Upper lobe of left lung (tissue), 6 donors: ENCODE results near the gene MYO9A. TPM values are rescaled to one million over a fixed set of nuclear protein-coding genes. Genes with fewer than 3 reads are reported as not detected.

Experiments
- ATAC-seq, 2 donors: fragments of 200-7000 bp; cut with Tn5 transposase; one replicate each; pipeline ENCODE4 v1.9.1; 2022; ENCODE audit warnings: mild to moderate bottlenecking in 2 of 2, moderate library complexity in 2 of 2; ENCODE audit not compliant: low FRiP score in 2 of 2
- DNase-seq, 2 donors: peaks; one replicate each; pipeline ENCODE4 v3.0.0-alpha.2; 2019 to 2020
- H3K27ac ChIP-seq, 4 donors: fragments of 200-600 bp; sonication (generic); one replicate each; pipeline ENCODE4 v1.5.1; 2016 to 2019
- H3K27me3 ChIP-seq, 4 donors: fragments of 200-600 bp; sonication (generic); one replicate each; pipeline ENCODE4 v1.5.1; 2017 to 2019
- H3K36me3 ChIP-seq, 4 donors: fragments of 200-600 bp; sonication (generic); one replicate each; pipeline ENCODE4 v1.5.1; 2016 to 2019
- H3K4me1 ChIP-seq, 4 donors: fragments of 200-600 bp; sonication (generic); one replicate each; pipeline ENCODE4 v1.5.1; 2018 to 2019
- H3K4me3 ChIP-seq, 4 donors: fragments of 200-600 bp; sonication (generic); one replicate each; pipeline ENCODE4 v1.5.1; 2017 to 2019; ENCODE audit warnings: mild to moderate bottlenecking in 2 of 4, moderate library complexity in 1 of 4
- H3K9me3 ChIP-seq, 4 donors: fragments of 200-600 bp; sonication (generic); one replicate each; pipeline ENCODE4 v1.5.1; 2018 to 2019
- CTCF ChIP-seq, 6 experiments: fragments of 450-650 bp in 4 of 6; fragments of 200-600 bp in 2 of 6; sonication (generic) in 2 of 6; IDR thresholded peaks; one replicate each; pipeline ENCODE4 v1.5.1; 2016 to 2019; ENCODE audit warnings: antibody characterized with exemption in 6 of 6
- EP300 ChIP-seq, 4 donors: sonication (generic); formaldehyde crosslinking; IDR thresholded peaks; one replicate each; pipeline ENCODE4 v1.5.1; 2017; ENCODE audit warnings: antibody characterized with exemption in 4 of 4, control low read depth in 2 of 4
- POLR2A ChIP-seq, 4 donors: fragments of 450-650 bp; IDR thresholded peaks; one replicate each; pipeline ENCODE4 v1.5.1; 2016 to 2017; ENCODE audit warnings: antibody characterized with exemption in 4 of 4, mild to moderate bottlenecking in 2 of 4
- POLR2AphosphoS5 ChIP-seq, 2 donors: sonication (generic); formaldehyde crosslinking; IDR thresholded peaks; one replicate each; pipeline ENCODE4 v1.5.1; 2017; ENCODE audit warnings: antibody characterized with exemption in 2 of 2
- WGBS, 2 donors: methylation state at CpG; one replicate each; pipeline ENCODE4 v1.1.5; 2017 to 2018; 5-methylcytosine and 5-hydroxymethylcytosine counted together
- total RNA-seq, 6 donors: library from RNA; depleted of rRNA in 4 of 6; stranded (reverse); fragments of >200 nt in 4 of 6; gene quantifications; one replicate each; pipeline versions ENCODE4 v1.1.0 to v1.2.1, GENCODE V29; 2016 to 2021
- donor health status: DM: no; HTN: no; CAD: no; lungs with moderate emphysema.
- donor health status: DM: no; HTN: yes; CAD: no; lungs with severe emphysema.

Gene MYO9A
- total RNA-seq, 6 donors from 2014 or later, result 53.2 to 143 (median 76.5) TPM

- peak overlapping the region in 1 of 4 donors; percentile 4 for H3K27ac ChIP-seq
- ATAC-seq, result no peak
These were observed 336.6 kb downstream of the MYO9A start for GRCh38 chr15:71781179-71781964.

GRCh38 chr15:71780115-71780976, 337.6 kb downstream of the MYO9A start:
- peak; percentile 48 to 53 for ATAC-seq
- Histone ChIP-seq H3K36me3 (no peaks in the 10 kb centered on the region), H3K4me1 (peaks cover 6 to 12% (median 8%) of the 10 kb centered on the region in 4 donors), H3K27ac (peak overlapping the region; percentile 2 to 50 (median 17)), H3K27me3 (no peaks in the 10 kb centered on the region), H3K9me3 (no peaks in the 10 kb centered on the region), H3K4me3 (peak overlapping the region in 1 of 4 donors; percentile 10)
- WGBS, 2 donors, result 16 to 18% methylated on average over 13 of the region's 13 CpGs
- TF ChIP-seq EP300 (IDR thresholded peaks at IDR 0.05), result peak in 1 of 4 donors; percentile 35
- no peak for TF ChIP-seq POLR2A (IDR thresholded peaks at IDR 0.05)
- no peak for TF ChIP-seq POLR2AphosphoS5 (IDR thresholded peaks at IDR 0.05)
- peak in 5 of 6 experiments; percentile 32 to 57 (median 36) for TF ChIP-seq CTCF (IDR thresholded peaks at IDR 0.05)
- DNase-seq, result peak in 1 of 2 donors; percentile 40

More at GRCh38 chr15:71781179-71781964, 336.6 kb downstream of the MYO9A start:
- Histone ChIP-seq H3K27me3 (no peaks in the 10 kb centered on the region), H3K9me3 (no peaks in the 10 kb centered on the region), H3K4me1 (peaks cover 6 to 12% (median 8%) of the 10 kb centered on the region in 4 donors), H3K4me3 (no peak overlapping the region), H3K36me3 (no peaks in the 10 kb centered on the region)
- DNase-seq, result no peak
- 86 to 89% methylated on average over 9 of the region's 9 CpGs for WGBS, 2 donors
- TF ChIP-seq CTCF (IDR thresholded peaks at IDR 0.05), result no peak

- no peak overlapping the region for H3K4me3 ChIP-seq
- WGBS, 2 donors, result 91 to 95% methylated on average over 6 of the region's 6 CpGs
- ATAC-seq, result no peak
- H3K36me3 ChIP-seq, result no peaks in the 10 kb centered on the region
- DNase-seq, result no peak
- H3K27me3 ChIP-seq, result no peaks in the 10 kb centered on the region
- H3K27ac ChIP-seq, result peak overlapping the region in 1 of 4 donors; percentile 10
- TF ChIP-seq CTCF (IDR thresholded peaks at IDR 0.05), result no peak
- no peak for TF ChIP-seq EP300 (IDR thresholded peaks at IDR 0.05)
- H3K4me1 ChIP-seq, result peaks cover 6 to 12% (median 8%) of the 10 kb centered on the region in 4 donors
- no peaks in the 10 kb centered on the region for H3K9me3 ChIP-seq
These were observed 338.7 kb downstream of the MYO9A start for GRCh38 chr15:71779073-71779797.

GRCh38 chr15:71777216-71777943, 340.6 kb downstream of the MYO9A start:
- Histone ChIP-seq H3K9me3 (no peaks in the 10 kb centered on the region), H3K27me3 (no peaks in the 10 kb centered on the region), H3K27ac (no peak overlapping the region), H3K4me3 (no peak overlapping the region), H3K4me1 (peaks cover 6 to 12% (median 8%) of the 10 kb centered on the region in 4 donors), H3K36me3 (no peaks in the 10 kb centered on the region)
- no peak for TF ChIP-seq POLR2A (IDR thresholded peaks at IDR 0.05)
- TF ChIP-seq CTCF (IDR thresholded peaks at IDR 0.05), result no peak
- no peak for TF ChIP-seq EP300 (IDR thresholded peaks at IDR 0.05)
- TF ChIP-seq POLR2AphosphoS5 (IDR thresholded peaks at IDR 0.05), result no peak
- DNase-seq (peak in 1 of 2 donors; percentile 49), ATAC-seq (peak in 1 of 2 donors; percentile 44)
- 82 to 85% methylated on average over 12 to 16 of the region's 16 CpGs for WGBS, 2 donors
